ENCODE measurements around the gene ISL1. TPM values are rescaled to one million over a fixed set of nuclear protein-coding genes. Genes with fewer than 3 reads are reported as not detected.
A peak's percentile ranks its signal among the peaks of the same experiment; 100 is the strongest.

The ISL1 gene
- total and polyA plus RNA-seq, 2 of the 4 experiments (the other 2 are of a cell fraction) = under 0.01 TPM; not detected in 1

- Histone ChIP-seq H2BK20ac (ENCODE audit: low read depth, low read length) (no peak overlapping the region), H3K79me1 (ENCODE audit: low read depth in 1 of 2, low read length in 2 of 2) (no peaks in the 10 kb centered on the region), H4K20me1 (ENCODE audit: insufficient read depth, low read length) (no peaks in the 10 kb centered on the region), H3K14ac (replicated peaks; ENCODE audit: low read depth, low read length) (no peak overlapping the region), H3K9me1 (ENCODE audit: insufficient read depth, low read length) (no peaks in the 10 kb centered on the region), H3K56ac (ENCODE audit: extremely low read depth, insufficient read depth, low read length) (no peak overlapping the region), H4K5ac (ENCODE audit: low read depth, low read length) (no peak overlapping the region), H4K91ac (ENCODE audit: insufficient read depth, low read depth, low read length) (no peak overlapping the region), H2BK120ac (ENCODE audit: low read depth, low read length) (no peak overlapping the region), H3K23ac (ENCODE audit: low read depth, low read length) (no peak overlapping the region), H3K9me3 (ENCODE audit: control insufficient read depth, insufficient read depth, low read length) (no peaks in the 10 kb centered on the region), H2AFZ (replicated peaks; ENCODE audit: low read length, poor library complexity) (no peak overlapping the region), H3K18ac (ENCODE audit: low read depth, low read length) (no peak overlapping the region), H3K27ac (ENCODE audit: insufficient read depth, low read length) (no peak overlapping the region), H3K9ac (ENCODE audit: low read depth, low read length) (no peak overlapping the region), H3K36me3 (ENCODE audit: control insufficient read depth, insufficient read depth, low read length) (no peaks in the 10 kb centered on the region), H4K8ac (ENCODE audit: low read depth in 2 of 2, low read length in 2 of 2) (no peak overlapping the region), H2BK5ac (ENCODE audit: low read depth, low read length, poor library complexity, severe bottlenecking) (no peak overlapping the region), H3K27me3 (ENCODE audit: control insufficient read depth, insufficient read depth, low read length) (peaks cover 53% of the 10 kb centered on the region), H2AK9ac (replicated peaks; ENCODE audit: low read depth, low read length, poor library complexity) (no peak overlapping the region), H2AK5ac (ENCODE audit: low read depth, low read length) (no peak overlapping the region), H3K4ac (ENCODE audit: low read depth, low read length) (no peak overlapping the region), H3K4me3 (ENCODE audit: insufficient read depth, low read depth, low read length) (0 out of 2 replicates have a peak overlapping the region, but pooled peaks have one; percentile 5), H3K4me2 (ENCODE audit: low read depth, low read length) (peak overlapping the region; percentile 58; the same call in 1 of the 2 replicates), H3K4me1 (ENCODE audit: control insufficient read depth, insufficient read depth, low read length) (no peaks in the 10 kb centered on the region), H2BK15ac (ENCODE audit: low read depth, low read length) (no peak overlapping the region)
- DNase-seq = no peak
- intact Hi-C loops (cut with micrococcal nuclease) = no loop called here
- BruUV-seq (replicated peaks) = no TSS peak
- no peak for TF ChIP-seq FOS (IDR thresholded peaks at IDR 0.05; ENCODE audit: low read depth, low read length)
- no peak for TF ChIP-seq BHLHE40 (IDR thresholded peaks at IDR 0.05; ENCODE audit: low read depth, low read length)
- TF ChIP-seq MAZ (IDR thresholded peaks at IDR 0.05; ENCODE audit: borderline replicate concordance, low read depth, low read length) = no peak
- TF ChIP-seq POLR2A (IDR thresholded peaks at IDR 0.05; ENCODE audit: low read depth, low read length) = no peak
- no peak for TF ChIP-seq CHD1 (IDR thresholded peaks at IDR 0.05; ENCODE audit: low read depth, low read length)
- 2% methylated on average over 23 of the region's 38 CpGs; no CpG with 5 or more reads in 1 of the 2 experiments for WGBS, 2 experiments (ENCODE audit: extremely low coverage in 2 of 2, insufficient read length in 1 of 2)
- ChIA-PET POLR2A (ENCODE audit: unreplicated experiment) (interaction anchor here (0.5 kb wide), 1 partner anchor 1470 kb away, joined by 3 read pairs; no protein-coding TSS in a partner anchor), CTCF (no interaction called here)
- dilution Hi-C loops (cut with HindIII; ENCODE audit: low sequenced_read_pairs, unreplicated experiment) = no loop called here
- in situ Hi-C loops (cut with MboI; ENCODE audit: low sequenced_read_pairs) = loop anchor here (25.0 kb wide), 1 partner anchor 1275 kb away; no protein-coding TSS in a partner anchor
- no peak for ATAC-seq (ENCODE audit: low read depth)
Observed at GRCh38 chr5:51386916-51387883, 4.0 kb downstream of the ISL1 start.
